HG03571 (cell line): ENCODE data around the gene SEM1.
"Not testable (repeated sequence)": the region's sequence is repeated elsewhere in the genome, so short reads cannot be mapped to it uniquely, and the experiment has no call there.

Source experiments
- ATAC-seq: cut with Tn5 transposase; IDR thresholded peaks from one replicate; pipeline ENCODE4 v1.9.1; 2021; ENCODE audit not compliant: unreplicated experiment

SEM1 gene

DNA sequence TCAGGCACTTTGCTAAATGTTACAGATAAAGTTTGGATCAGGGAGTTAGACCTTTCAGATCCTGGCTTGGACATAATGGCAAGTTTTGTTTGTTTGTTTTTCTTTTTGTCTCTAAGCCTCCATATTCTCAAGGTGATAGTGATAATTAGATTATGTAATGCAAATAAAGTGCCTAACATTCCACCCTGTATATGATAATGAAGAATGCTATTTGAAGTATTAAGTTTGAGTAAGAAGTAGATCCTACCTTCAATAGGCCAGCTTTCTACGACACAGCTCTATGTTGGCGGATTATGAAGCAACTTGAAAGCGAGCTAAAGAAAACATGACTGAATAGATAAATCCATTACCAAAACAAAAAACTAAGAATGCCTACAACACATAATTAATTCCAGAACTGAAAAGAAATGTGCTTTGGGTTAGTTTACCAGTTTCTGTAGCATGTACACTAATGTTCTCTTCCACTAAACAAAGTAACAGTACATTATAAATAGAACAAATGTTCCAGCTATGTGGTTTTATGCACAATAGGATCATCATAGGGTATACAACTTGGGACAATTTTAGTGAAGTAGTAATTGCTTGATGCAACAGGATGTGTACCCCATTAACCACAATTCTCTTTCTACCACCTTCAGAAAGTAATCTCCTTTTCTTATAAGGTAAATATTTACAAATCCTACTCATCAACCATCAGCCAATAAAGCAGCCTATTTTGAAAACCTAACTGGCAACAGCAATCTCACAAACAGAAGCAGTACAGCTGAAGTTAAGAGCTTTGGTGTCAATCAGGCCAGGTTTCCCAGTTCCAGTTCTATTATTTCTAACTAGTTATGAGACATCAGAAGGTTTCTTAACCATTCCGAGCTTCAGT lies 1.5 kb downstream of the SEM1 start:
- no peak for ATAC-seq

DNA sequence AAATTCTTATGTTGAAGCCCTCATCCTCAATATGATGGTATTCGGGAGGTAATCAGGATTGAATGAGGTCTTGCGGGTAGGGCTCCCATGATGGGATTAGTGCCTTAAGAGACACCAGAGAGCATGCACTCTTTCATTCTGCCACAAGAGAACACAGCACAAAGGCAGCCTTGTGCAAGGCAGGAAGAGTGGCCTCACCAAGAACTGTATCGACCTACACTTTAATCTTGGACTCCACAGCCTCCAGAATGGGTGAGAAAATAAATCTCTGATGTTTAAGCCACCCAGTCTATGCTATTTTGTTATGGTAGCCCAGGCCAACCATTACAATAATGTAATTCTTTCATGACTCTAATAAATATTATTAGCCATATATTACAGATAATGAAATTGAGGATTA lies 8.4 kb downstream of the SEM1 start:
- ATAC-seq = no peak

DNA sequence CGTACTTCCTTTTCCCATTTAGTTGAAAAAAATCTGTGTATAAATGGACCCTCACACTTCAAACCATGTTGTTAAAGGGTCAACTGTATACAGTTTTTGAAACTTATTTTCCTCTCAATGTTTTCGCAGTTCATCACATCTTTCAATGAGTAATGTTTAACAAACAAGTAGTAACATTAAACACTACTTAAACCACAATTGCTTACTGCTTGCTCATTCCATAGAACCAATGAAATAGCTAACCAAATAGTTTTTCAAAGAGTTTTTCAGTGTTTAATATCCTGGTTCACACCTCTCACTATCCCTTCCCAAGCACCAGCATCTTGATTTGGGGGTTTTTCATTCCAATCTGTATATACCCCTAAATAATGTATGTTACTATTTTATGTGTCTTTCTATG lies 9.1 kb downstream of the SEM1 start:
- ATAC-seq = no peak

DNA sequence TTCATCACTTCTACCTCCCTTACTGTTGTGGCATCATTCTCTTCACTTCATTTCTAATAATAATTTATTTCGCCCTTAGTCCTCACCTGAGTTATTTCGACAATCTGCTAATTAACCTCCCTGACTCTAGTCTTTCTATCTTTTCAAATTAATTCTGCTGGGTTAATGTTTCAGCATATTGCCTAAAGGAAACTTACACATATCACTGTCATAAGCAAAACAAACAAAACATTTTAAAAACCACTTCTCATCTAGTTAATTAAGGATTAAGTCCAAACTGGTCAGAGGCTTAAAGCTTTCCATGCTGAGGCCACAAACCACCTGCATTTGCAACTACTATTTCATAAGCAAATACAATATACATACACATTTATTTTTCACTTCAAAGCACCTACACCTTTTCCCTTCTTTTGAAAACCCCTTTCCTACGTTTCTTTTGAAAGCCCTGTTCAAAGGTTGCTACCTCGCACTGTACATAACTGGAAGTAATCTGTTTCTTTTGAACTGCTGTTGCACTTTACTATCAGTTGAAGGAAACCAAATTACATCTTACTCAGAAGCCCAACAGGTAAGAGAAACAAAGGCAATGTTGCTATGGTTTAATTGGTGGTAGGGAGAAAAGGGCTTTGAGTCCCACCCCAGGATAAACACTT lies 10.3 kb downstream of the SEM1 start:
- no peak for ATAC-seq

DNA sequence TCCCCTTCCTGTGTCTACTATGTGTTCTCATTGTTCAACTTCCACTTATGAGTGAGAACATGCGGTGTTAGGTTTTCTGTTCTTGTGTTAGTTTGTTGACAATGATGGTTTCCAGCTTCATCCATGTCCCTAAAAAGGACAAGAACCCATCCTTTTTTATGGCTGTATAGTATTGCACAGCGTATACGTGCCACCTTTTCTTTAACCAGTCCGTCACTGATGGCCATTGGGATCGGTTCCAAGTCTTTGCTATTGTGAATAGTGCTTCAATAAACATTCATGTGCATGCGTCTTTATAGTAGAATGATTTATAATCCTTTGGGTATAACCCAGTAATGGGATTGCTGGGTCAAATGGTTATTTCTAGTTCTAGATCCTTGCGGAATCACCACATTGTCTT lies 11.2 kb downstream of the SEM1 start:
- not testable (repeated sequence) for ATAC-seq

DNA sequence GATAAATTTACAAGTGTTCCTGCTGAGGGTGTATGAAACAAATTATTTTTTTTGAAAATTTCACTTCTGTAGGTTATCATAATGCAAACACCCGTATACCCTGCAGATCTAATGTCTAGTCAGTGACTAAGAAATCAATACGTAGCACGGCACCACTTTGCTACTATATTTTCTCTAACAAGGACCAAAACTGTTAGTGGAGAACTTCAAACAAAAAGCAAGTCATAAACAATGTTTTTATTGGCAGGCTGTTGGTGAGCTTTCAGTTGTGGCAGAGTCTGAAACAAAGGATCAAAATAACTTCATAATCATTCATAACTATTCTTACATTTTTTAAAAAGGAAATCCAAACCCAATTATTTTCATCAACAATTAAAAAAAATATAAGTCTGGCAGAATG lies 11.8 kb downstream of the SEM1 start:
- ATAC-seq = no peak

DNA sequence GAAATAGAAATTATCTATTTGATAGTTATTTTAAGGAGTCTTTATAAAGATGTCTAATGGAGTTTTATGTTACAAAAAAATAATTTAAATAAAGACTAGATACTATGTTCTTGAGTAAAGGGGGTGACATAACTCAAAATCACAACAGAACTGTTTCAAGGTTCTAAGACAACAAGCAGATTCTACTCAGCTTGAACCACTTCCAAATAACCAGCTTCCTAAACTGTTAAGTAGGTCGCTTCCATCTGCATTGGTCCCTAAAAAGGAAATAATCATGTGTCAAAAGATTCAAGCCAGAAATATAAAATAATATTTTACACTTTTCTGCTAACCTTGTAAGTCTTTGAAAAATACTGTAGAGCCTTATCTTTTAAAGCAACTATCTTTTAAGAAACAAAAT lies 14.1 kb downstream of the SEM1 start:
- no peak for ATAC-seq

DNA sequence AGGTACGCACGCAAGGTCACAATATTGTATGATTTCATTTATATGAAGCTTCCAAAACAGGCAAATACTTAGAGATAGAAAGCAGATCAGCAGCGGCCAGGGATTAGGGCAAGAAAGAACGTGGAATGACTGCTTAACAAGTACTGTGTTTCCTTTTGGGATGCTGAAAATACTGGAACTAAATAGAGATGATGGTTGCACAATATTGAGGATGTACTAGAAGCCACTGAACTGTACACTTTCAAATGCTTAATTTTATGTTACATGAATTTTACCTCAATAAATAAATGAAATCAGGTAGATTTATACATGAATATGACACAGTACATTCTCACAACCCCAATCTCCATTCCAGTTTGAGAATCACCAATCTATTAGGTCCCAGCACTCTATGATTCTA lies 15.6 kb downstream of the SEM1 start:
- ATAC-seq = no peak

DNA sequence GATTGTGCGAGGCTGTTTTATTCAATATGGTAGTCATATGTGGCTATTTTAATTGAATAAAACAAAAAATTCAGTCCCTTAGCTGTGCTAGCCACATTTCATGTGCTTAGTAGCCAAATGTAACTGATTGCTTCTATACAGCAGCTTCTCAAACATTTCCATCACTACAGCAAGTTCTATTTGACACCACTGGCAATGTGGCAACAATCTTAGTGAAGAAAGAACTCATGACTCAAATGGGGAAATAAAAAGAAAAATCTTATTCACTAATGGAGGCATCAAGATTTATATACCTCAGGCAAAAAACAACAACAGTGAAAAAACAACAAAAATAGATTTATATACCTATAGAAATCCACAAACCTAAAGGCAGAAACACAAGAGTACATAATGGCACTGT lies 17.9 kb downstream of the SEM1 start:
- ATAC-seq = no peak

DNA sequence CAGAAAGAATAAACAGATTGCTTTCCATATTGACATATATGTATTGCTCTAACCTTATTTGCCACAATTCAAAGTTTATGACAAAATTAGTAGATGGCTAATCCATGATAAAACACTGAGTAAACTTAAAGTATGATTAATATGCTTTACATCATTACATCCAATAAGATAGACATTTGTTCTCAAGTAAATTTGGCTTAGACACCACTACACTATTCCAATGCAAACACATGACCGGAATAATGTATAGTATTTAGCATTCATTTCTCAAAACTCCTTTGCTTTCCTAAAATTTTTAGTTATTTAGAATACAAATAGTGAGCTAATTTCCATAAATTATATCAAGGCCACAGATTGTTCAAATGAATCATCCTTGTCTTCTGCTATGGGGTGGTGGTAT lies 20.2 kb downstream of the SEM1 start:
- no peak for ATAC-seq

DNA sequence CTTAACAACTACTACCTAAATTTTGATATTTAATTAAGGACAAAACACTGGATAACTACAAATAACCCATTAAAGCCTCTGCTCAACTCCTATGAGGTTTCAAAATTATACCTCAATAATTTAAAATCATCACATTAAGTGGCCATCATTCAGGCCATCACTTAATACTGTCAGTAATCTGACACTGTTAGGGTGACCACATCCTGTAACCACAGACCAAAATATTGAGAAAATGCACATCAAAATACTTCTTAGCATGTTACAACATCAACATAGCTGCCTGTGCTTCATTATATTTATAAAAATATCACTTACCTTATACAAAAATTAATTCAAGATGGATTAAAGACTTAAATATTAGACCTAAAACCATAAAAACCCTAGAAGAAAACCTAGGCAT lies 23.3 kb downstream of the SEM1 start:
- ATAC-seq = peak; percentile 43

DNA sequence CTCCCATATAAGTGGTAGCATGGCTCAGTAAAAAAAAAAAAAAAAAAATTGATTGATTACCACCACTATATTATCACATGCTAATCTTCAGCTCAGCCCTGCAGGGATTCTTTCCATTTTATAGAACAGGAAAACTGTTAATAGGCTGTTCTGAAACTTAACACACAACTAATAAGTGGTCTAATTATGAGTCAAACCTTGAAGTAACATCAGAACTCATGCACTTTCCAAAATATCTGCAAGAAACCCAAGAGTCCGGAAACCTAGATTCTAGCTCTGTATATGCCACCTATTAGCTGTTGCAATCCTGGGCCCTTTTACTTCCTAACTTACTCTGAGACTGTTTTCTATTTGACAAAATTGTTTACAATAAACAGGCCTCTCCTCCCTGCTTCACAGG lies 23.9 kb downstream of the SEM1 start:
- ATAC-seq = peak; percentile 73

DNA sequence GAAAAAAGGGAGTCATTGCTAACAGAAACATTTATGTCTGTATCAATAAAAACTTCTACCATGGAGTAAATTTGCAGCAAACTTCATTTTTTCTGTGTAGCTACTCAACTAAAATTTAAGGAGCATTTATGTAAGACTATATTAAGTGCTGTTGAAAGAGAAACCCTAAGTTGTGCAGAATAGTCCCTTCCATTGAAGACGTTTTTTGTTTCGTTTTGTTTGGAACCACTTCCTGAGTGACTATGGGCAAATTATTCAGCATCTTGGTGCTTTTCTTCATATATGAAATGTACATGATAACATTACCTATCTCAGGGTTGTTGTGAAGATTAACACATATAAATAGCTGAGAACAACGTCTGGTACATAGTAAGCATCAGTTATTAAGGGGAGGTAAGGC lies 24.3 kb downstream of the SEM1 start:
- ATAC-seq = peak; percentile 68

DNA sequence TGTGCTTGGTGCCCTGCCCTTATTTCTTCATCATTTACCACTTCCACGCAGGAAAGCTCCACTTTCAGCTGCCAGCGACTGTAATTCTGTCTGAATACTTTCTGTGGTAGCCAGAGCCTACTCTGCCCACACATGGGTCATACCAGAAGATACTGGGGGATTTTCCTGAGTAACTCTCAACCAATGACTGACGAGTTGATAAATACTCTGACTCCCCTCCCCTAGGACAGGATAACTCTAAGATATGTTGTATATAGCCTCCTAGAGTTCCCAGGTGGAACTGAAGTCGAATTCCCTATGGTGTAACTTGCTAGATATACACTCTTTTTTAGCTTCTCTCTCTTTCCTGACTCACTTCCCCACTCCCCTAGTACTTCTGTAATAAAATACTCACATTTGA lies 29.8 kb downstream of the SEM1 start:
- ATAC-seq = no peak

DNA sequence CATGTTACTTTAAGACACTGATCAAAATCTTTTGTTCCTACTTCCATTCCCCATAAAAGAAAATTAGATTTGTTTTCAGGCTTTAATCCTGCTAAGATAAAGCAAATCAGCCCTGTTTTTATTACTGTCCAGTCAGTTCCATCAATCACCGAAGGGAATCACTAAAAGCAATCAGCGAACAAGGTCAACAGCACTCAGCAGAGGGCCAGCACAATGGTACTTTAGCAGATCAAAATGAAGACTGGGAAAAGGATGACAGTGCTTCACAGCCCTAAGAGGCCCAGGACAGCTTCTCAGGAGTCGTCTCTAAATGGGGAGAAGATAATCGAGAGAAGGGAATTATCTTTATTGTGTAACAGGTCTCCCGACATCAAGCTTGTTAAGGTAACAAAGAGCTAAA lies 32.7 kb downstream of the SEM1 start:
- no peak for ATAC-seq

DNA sequence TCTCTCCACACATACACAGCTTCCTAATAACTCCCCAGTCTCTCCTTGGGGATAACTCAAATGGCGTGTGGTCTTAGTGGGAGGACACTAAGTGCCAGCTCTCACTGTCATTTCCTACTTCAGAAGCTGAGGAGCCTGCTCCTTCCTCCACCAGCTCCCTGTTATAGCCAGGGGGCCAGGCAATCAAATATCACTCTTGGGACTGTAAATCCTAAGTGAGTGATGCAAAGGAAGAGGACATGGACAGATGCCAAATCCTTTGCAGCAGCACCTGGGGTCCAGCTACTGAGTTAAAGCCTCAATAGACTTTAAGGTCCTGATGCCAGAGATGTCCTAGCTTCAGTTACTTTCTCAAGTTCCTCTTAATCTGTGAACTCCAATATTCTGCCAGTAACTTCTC lies 34.1 kb downstream of the SEM1 start:
- ATAC-seq = no peak

DNA sequence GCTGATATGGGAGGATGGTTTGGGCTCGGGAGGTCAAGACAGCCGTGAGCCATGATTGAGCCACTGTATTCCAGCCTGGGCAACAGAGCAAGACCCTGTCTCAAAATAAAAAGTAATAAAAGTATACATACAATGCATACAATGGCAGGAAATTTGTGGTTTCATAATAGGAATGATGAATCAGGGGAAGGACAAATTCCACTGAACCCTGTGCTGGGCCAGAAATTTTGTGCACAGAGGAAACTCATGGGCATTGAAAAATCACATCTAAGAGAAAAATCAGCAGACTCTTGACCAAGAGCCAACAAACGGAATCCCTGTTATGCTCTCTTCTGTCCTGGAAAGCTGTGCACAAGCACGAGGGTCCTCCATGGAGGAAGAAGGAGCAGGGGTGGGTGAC lies 35.1 kb downstream of the SEM1 start:
- no peak for ATAC-seq

DNA sequence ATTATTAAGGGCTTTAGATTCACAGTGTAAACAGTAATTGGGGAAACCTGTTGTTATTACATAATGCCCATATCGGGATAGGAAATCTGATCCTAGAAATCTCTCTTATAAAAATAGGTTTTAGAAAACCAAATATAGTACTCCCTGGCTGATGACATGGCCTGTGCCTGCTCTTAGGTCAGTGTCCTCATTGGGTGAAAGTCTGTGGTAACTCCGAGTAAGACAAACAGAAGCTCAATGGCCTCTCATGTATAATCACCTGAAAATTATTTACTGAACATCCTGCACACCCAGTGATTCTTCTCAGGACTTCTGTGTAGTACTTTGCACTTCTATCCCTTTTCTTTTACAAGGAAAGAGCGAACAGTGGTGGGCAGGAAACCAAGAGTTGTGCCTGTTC lies 37.8 kb downstream of the SEM1 start:
- no peak for ATAC-seq

DNA sequence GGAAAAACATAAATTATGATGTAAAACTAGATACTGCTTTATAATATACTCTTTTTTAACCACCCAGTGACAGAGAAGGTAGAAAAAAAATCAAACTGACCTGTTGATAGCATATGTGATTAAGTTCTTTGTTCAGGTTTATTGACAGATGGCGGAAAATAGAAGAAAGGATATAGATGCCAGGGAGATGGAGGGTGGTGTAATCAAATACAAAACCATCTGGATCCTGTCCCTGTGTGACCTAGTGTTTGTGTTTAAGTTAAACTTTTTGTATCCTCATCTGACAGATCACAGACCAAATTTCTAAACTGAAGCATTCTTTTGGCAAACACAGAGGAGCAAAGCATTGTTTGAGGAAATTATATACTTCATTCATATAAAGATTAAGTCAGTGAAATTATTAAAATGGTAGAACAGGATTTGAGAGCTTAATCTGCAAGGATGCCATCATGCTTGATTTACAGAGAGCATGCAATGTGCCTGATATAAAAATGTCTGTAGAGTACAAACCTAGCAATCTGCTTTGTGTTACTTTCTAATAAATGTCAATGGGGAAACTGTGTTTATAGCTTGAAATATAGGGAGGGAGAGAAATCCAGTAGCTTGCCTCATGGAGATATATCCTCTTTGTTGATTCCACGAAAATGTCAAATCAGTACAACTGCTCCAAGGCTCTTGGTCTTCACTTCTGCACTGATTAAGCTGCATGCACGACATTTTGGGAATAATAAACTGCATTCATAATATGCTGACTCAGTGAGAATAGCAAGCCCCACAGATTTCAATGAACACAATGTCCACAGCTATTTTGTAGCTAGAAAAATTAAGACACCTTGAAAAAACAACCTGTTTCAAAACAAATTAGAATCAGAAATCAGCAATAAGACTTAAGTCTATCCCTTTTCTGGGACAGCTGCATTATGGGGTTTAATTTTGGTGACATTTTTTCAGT lies 39.0 kb downstream of the SEM1 start:
- no peak for ATAC-seq

DNA sequence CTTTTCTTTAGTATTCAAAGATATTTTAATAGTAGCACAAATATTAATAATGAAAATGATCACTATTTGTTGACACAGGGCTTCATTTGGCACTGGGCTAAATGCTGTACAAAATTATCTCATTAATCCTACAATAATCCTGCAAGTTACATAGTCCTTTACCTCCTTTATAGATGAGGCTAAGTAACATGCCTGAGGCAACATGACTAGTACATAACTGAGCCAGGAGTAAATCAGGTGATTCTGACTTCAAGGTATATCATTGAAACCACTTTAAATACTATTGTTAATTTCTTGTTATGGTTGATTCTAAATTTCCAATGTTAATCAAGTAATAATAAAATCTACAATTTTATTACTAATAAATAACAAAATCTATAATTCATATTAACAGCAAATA lies 39.8 kb downstream of the SEM1 start:
- no peak for ATAC-seq

DNA sequence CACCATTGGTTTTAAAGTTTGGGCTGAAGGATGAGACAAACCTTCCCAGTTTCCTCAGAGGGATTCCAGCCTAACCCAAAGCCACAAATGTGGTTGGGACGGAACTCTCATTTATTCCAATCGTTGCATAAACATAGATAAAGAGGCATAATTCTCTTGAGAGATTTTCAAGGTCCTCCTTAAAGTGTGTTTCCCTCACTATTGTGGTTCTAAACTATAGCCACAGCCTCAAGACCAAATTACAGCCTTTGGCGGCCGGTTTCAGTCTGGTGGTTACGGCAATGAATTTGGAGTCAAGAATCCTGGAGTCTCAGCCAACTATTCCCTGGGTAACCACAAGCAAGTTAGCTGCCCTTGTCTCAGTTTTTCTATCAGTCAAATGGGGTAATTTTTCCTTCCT lies 42.6 kb downstream of the SEM1 start:
- no peak for ATAC-seq

DNA sequence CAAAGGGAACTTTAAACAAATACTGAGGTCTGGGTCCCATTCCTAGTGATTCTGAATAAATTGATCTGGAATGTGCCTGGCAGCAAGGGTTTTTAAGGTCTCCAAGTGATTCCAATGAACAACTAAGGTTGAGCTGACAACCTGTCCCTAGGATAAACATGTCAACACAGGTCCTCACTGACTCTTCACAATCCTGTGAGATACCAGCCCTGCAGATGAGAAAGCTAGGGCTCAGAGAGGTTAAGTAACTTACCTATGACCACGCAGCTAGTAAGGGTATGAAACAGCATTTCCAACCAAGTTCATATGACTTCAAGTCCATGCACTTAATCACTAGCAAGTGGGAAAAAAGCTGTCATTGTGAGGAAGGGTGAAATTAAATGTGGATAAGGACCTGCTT lies 44.0 kb downstream of the SEM1 start:
- no peak for ATAC-seq
